Body of pancreas (tissue), 4 donors: ENCODE measurements around the gene FHOD3. TPM values are rescaled to one million over a fixed set of nuclear protein-coding genes. Genes with fewer than 3 reads are reported as not detected.

Experiments used
- ATAC-seq: fragments of 150-250 bp; one replicate; pipeline ENCODE4 v1.9.1; 2016
- DNase-seq, 4 donors: peaks; one replicate each; pipeline ENCODE4 v3.0.0-alpha.2; 2019
- H3K27ac ChIP-seq, 4 donors: fragments of 200-600 bp; sonication (generic); 1 replicate in 3 of 4; 2 replicates in 1 of 4; pipeline versions ENCODE4 v1.5.1 to v1.6.1; 2016 to 2019; ENCODE audit warnings: mild to moderate bottlenecking in 1 of 4, mixed read lengths in 1 of 4, moderate library complexity in 1 of 4
- H3K27me3 ChIP-seq, 2 donors: fragments of 200-600 bp; sonication (generic); one replicate each; pipeline ENCODE4 v1.6.0; 2016; ENCODE audit warnings: mild to moderate bottlenecking in 1 of 2
- H3K36me3 ChIP-seq, 2 donors: fragments of 200-600 bp; sonication (generic); replicated peaks in 1 of 2; 2 replicates each; pipeline ENCODE4 v1.5.1; 2016; ENCODE audit warnings: low read depth in 2 of 2; ENCODE audit not compliant: insufficient read depth in 1 of 2
- H3K4me1 ChIP-seq: fragments of 200-600 bp; sonication (generic); one replicate; pipeline ENCODE4 v1.6.0; 2016
- H3K4me3 ChIP-seq, 2 donors: fragments of 200-600 bp; sonication (generic); 1 replicate in 1 of 2; 2 replicates in 1 of 2; pipeline ENCODE4 v1.5.1; 2016 to 2019
- H3K9me3 ChIP-seq, 3 donors: fragments of 200-600 bp; sonication (generic); 1 replicate in 2 of 3; 2 replicates in 1 of 3; pipeline ENCODE4 v1.5.1; 2016
- CTCF ChIP-seq, 7 experiments: fragments of 450-650 bp in 4 of 7; fragments of 200-600 bp in 3 of 7; sonication (generic) in 3 of 7; IDR thresholded peaks; one replicate each; pipeline ENCODE4 v1.5.1; 2016 to 2019; ENCODE audit warnings: antibody characterized with exemption in 7 of 7
- POLR2A ChIP-seq, 3 donors: fragments of 450-650 bp; IDR thresholded peaks; one replicate each; pipeline ENCODE4 v1.6.1; 2016; ENCODE audit warnings: antibody characterized with exemption in 3 of 3, mild to moderate bottlenecking in 2 of 3
- WGBS, 2 donors: methylation state at CpG; one replicate each; pipeline ENCODE4 v1.1.5; 2017; 5-methylcytosine and 5-hydroxymethylcytosine counted together
- intact Hi-C: fragments of 100-400 bp; cut with DNase I; formaldehyde crosslinking; loops from one replicate; pipeline ENCODE4 v1.15.1; 2023
- total RNA-seq, 2 donors: library from RNA; depleted of rRNA; stranded (reverse); fragments of >200 nt; gene quantifications; one replicate each; pipeline ENCODE4 v1.1.0, GENCODE V29; 2016

The FHOD3 gene
- total RNA-seq, 2 donors from 2014 or later = 0.52 to 2.0 TPM

- Histone ChIP-seq H3K27me3 (no peaks in the 10 kb centered on the region), H3K36me3 (no peaks in the 10 kb centered on the region), H3K9me3 (no peaks in the 10 kb centered on the region), H3K27ac (no peak overlapping the region), H3K4me3 (no peak overlapping the region), H3K4me1 (no peaks in the 10 kb centered on the region)
- no peak for DNase-seq
- ATAC-seq = no peak
- intact Hi-C loops = no loop called here
- 63 to 71% methylated on average over 4 of the region's 4 CpGs for WGBS, 2 donors
- no peak for TF ChIP-seq POLR2A (IDR thresholded peaks at IDR 0.05)
- no peak for TF ChIP-seq CTCF (IDR thresholded peaks at IDR 0.05)
Measured at GRCh38 chr18:36481201-36481657, 183.7 kb downstream of the FHOD3 start.

GRCh38 chr18:36481935-36482334 is 184.4 kb downstream of the FHOD3 start:
- H3K9me3 ChIP-seq = no peaks in the 10 kb centered on the region
- no peak overlapping the region for H3K27ac ChIP-seq
- H3K4me3 ChIP-seq = no peak overlapping the region
- no peak for TF ChIP-seq CTCF (IDR thresholded peaks at IDR 0.05)
- TF ChIP-seq POLR2A (IDR thresholded peaks at IDR 0.05) = no peak
- DNase-seq (no peak), ATAC-seq (no peak)
- no peaks in the 10 kb centered on the region for H3K27me3 ChIP-seq
- intact Hi-C loops = no loop called here
- no peaks in the 10 kb centered on the region for H3K4me1 ChIP-seq
- WGBS, 2 donors = 75 to 81% methylated on average over 1 of the region's 1 CpG
- H3K36me3 ChIP-seq = no peaks in the 10 kb centered on the region

GRCh38 chr18:36484591-36484990 is 187.1 kb downstream of the FHOD3 start:
- H3K4me1 ChIP-seq = no peaks in the 10 kb centered on the region

GRCh38 chr18:36485772-36486171 is 188.3 kb downstream of the FHOD3 start:
- Histone ChIP-seq H3K4me1 (no peaks in the 10 kb centered on the region), H3K9me3 (no peaks in the 10 kb centered on the region), H3K36me3 (no peaks in the 10 kb centered on the region), H3K4me3 (no peak overlapping the region), H3K27me3 (no peaks in the 10 kb centered on the region), H3K27ac (no peak overlapping the region)
- intact Hi-C loops = no loop called here
- 80 to 81% methylated on average over 2 of the region's 2 CpGs for WGBS, 2 donors
- TF ChIP-seq POLR2A (IDR thresholded peaks at IDR 0.05) (no peak), CTCF (IDR thresholded peaks at IDR 0.05) (no peak)
- no peak for ATAC-seq
- DNase-seq = no peak

More at GRCh38 chr18:36484591-36484990, 187.1 kb downstream of the FHOD3 start:
- TF ChIP-seq CTCF (IDR thresholded peaks at IDR 0.05) (no peak), POLR2A (IDR thresholded peaks at IDR 0.05) (no peak)
- H3K9me3 ChIP-seq = no peaks in the 10 kb centered on the region
- H3K4me3 ChIP-seq = no peak overlapping the region
- DNase-seq = no peak
- no peak for ATAC-seq
- no peaks in the 10 kb centered on the region for H3K36me3 ChIP-seq
- intact Hi-C loops = no loop called here
- WGBS, 2 donors = 73 to 94% methylated on average over 2 to 5 of the region's 5 CpGs
- H3K27ac ChIP-seq = no peak overlapping the region
- no peaks in the 10 kb centered on the region for H3K27me3 ChIP-seq

GRCh38 chr18:36488131-36488530 is 190.6 kb downstream of the FHOD3 start:
- WGBS, 2 donors = 74 to 92% methylated on average over 2 of the region's 2 CpGs
- Histone ChIP-seq H3K9me3 (no peaks in the 10 kb centered on the region), H3K27me3 (no peaks in the 10 kb centered on the region), H3K27ac (no peak overlapping the region), H3K4me3 (no peak overlapping the region), H3K4me1 (no peaks in the 10 kb centered on the region), H3K36me3 (no peaks in the 10 kb centered on the region)
- no peak for TF ChIP-seq POLR2A (IDR thresholded peaks at IDR 0.05)
- TF ChIP-seq CTCF (IDR thresholded peaks at IDR 0.05) = no peak
- ATAC-seq (no peak), DNase-seq (no peak)
- intact Hi-C loops = no loop called here
